SK-N-SH treated with all-trans-retinoic acid at 6 μM for 48 hours (cell line): ENCODE measurements around the gene CTSA.

Experiments
- ATAC-seq: fragments of 200-7000 bp; cut with Tn5 transposase; 3 replicates; pipeline ENCODE4 v1.9.1; 2020; ENCODE audit warnings: mild to moderate bottlenecking, moderate library complexity
- BACH2 ChIP-seq: fragments of 250-450 bp; sonication (Bioruptor Pico); IDR thresholded peaks from 2 replicates; pipeline ENCODE4 v1.9.0; 2021; ENCODE audit warnings: mild to moderate bottlenecking, borderline replicate concordance
- CSDC2 ChIP-seq: fragments of 250-450 bp; sonication (Bioruptor Pico); IDR thresholded peaks from 2 replicates; pipeline ENCODE4 v1.5.0; 2020; ENCODE audit warnings: mild to moderate bottlenecking, moderate library complexity
- CSRNP3 ChIP-seq: fragments of 250-450 bp; sonication (Bioruptor Pico); IDR thresholded peaks from 2 replicates; pipeline ENCODE4 v1.5.1; 2021; ENCODE audit warnings: mild to moderate bottlenecking, moderate library complexity
- ESRRG ChIP-seq: fragments of 250-450 bp; sonication (Bioruptor Pico); IDR thresholded peaks from 2 replicates; pipeline ENCODE4 v1.6.1; 2021; ENCODE audit warnings: mild to moderate bottlenecking
- GLIS3 ChIP-seq: fragments of 250-450 bp; sonication (Bioruptor Pico); IDR thresholded peaks from 2 replicates; pipeline ENCODE4 v1.5.0; 2020; ENCODE audit warnings: mild to moderate bottlenecking, moderate library complexity
- ISL1 ChIP-seq: fragments of 250-450 bp; sonication (Bioruptor Pico); IDR thresholded peaks from 2 replicates; pipeline ENCODE4 v2.1.2; 2022; ENCODE audit warnings: mild to moderate bottlenecking, moderate library complexity
- OSR1 ChIP-seq: fragments of 250-450 bp; sonication (Bioruptor Pico); IDR thresholded peaks from 2 replicates; pipeline ENCODE4 v1.8.0; 2022; ENCODE audit warnings: moderate library complexity, mild to moderate bottlenecking, inconsistent platforms
- PATZ1 ChIP-seq: fragments of 250-450 bp; sonication (Bioruptor Pico); IDR thresholded peaks from 2 replicates; pipeline ENCODE4 v1.8.0; 2020; ENCODE audit warnings: mild to moderate bottlenecking, moderate library complexity, borderline replicate concordance
- PPARA ChIP-seq: fragments of 250-450 bp; sonication (Bioruptor Pico); IDR thresholded peaks from 2 replicates; pipeline ENCODE4 v1.5.0; 2020; ENCODE audit warnings: mild to moderate bottlenecking, borderline replicate concordance
- RARB ChIP-seq: fragments of 250-450 bp; sonication (Bioruptor Pico); IDR thresholded peaks from 2 replicates; pipeline ENCODE4 v1.8.0; 2021; ENCODE audit warnings: mild to moderate bottlenecking, moderate library complexity
- SNAI2 ChIP-seq: fragments of 250-450 bp; sonication (Bioruptor Pico); IDR thresholded peaks from 2 replicates; pipeline ENCODE4 v1.5.0; 2020; ENCODE audit warnings: mild to moderate bottlenecking, moderate library complexity
- TCF4 ChIP-seq: fragments of 250-450 bp; sonication (Bioruptor Pico); IDR thresholded peaks from 2 replicates; pipeline ENCODE4 v1.8.0; 2021; ENCODE audit warnings: mild to moderate bottlenecking, moderate library complexity, borderline replicate concordance
- ZC3H10 ChIP-seq: fragments of 250-450 bp; sonication (Bioruptor Pico); IDR thresholded peaks from 2 replicates; pipeline ENCODE4 v1.5.1; 2021; ENCODE audit warnings: mild to moderate bottlenecking, moderate library complexity
- ZFP3 ChIP-seq: fragments of 250-450 bp; sonication (Bioruptor Pico); IDR thresholded peaks from 2 replicates; pipeline ENCODE4 v1.5.0; 2020; ENCODE audit warnings: mild to moderate bottlenecking, moderate library complexity
- ZFP30 ChIP-seq: fragments of 450-650 bp; formaldehyde crosslinking; IDR thresholded peaks from 2 replicates; pipeline ENCODE4 v1.5.0; 2022; ENCODE audit warnings: mild to moderate bottlenecking, moderate library complexity
- ZNF70 ChIP-seq: fragments of 450-650 bp; formaldehyde crosslinking; IDR thresholded peaks from 2 replicates; pipeline ENCODE4 v1.5.0; 2020; ENCODE audit warnings: mild to moderate bottlenecking, moderate library complexity
- ZNF8 ChIP-seq: fragments of 450-650 bp; formaldehyde crosslinking; IDR thresholded peaks from 2 replicates; pipeline ENCODE4 v1.5.0; 2020; ENCODE audit warnings: mild to moderate bottlenecking, moderate library complexity
- TF ChIP-seq, protein P1 (sequence below): fragments of 250-450 bp; sonication (Bioruptor Pico); IDR thresholded peaks from 2 replicates; pipeline ENCODE4 v1.5.0; 2020; ENCODE audit warnings: mild to moderate bottlenecking, moderate library complexity
- TF ChIP-seq, protein P2 (sequence below): fragments of 250-450 bp; sonication (Bioruptor Pico); IDR thresholded peaks from 2 replicates; pipeline ENCODE4 v1.5.1; 2020; ENCODE audit warnings: low read depth, mild to moderate bottlenecking, moderate library complexity

Gene CTSA

DNA sequence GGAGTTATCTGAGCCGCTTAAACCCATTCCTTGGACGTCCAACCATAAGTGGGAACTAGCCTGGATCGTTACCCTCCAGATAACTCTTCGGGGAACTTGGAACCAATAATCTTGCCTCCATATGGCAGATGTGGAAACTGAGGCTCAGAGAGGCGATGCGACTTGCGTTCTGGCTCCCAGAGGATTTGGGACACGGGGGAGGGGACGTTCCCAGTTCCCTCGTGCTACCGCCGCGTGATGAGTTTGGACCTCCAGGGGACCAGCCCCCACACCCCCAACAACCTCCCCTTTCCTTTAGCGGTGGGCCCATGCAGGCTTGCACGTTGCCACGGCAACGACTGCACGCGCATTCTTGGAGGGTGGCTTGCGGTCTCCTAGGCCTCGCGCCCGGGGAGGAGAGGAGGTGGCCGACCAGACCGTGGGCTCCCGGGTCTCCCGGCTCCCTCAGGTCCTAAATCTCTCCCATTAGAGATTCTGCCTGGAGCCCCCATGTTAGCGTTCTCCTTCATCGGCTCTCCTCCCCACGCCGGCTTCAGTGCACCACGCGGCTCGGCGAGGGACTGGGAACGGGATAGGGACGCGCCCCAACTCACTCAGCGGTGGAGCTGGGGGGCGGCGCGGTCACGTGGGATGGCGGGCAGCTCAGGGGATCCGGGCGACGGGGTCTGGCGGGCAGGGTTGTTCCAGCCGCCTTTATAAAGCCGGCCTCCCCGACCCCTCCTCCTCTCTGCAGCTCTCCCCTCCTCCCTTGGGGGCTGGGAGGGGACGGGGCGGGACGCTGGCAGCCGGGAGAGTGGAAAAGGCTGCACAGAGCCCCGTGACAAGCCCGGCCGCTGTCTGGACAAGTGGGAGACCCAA lies 20.6 kb downstream of the CTSA start, which contains the start of gene PLTP (continued):
- TF ChIP-seq ZFP30 (CRISPR knock-in tag) = no peak

GRCh38 chr20:45912344-45912682 lies 21.2 kb downstream of the CTSA start:
- no peak for TF ChIP-seq PPARA (CRISPR knock-in tag)
- no peak for TF ChIP-seq GLIS3 (CRISPR knock-in tag)
- TF ChIP-seq ZFP3 (CRISPR knock-in tag) = no peak
- no peak for TF ChIP-seq ZNF8 (CRISPR knock-in tag)
- TF ChIP-seq ESRRG (CRISPR knock-in tag) = no peak
- no peak for TF ChIP-seq SNAI2 (CRISPR knock-in tag)
- TF ChIP-seq ZC3H10 (CRISPR knock-in tag) = no peak
- TF ChIP-seq CSRNP3 (CRISPR knock-in tag) = no peak
- no peak for TF ChIP-seq TCF4 (CRISPR knock-in tag)

DNA sequence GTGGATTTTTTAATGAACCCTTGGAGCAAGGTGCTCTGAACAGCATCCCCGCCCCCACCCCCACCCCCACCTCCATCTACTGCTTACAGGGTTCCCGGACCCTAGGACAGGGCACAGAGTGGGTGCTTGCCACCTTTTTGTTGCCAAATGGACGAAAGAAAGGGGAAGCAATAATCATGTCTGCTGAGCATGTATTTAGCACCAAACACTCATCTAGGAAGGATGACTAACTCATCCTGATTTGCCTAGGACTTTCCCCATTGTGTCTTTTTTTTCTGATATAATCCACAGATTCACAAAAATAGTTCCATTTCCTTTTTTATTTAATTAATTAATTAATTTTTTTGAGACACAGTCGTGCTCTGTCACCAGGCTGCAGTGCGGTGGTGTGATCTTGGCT lies 22.0 kb downstream of the CTSA start:
- no peak for TF ChIP-seq ZNF70 (CRISPR knock-in tag)
- no peak for ATAC-seq

More at GRCh38 chr20:45912344-45912682, 21.2 kb downstream of the CTSA start:
- no peak for ATAC-seq

DNA sequence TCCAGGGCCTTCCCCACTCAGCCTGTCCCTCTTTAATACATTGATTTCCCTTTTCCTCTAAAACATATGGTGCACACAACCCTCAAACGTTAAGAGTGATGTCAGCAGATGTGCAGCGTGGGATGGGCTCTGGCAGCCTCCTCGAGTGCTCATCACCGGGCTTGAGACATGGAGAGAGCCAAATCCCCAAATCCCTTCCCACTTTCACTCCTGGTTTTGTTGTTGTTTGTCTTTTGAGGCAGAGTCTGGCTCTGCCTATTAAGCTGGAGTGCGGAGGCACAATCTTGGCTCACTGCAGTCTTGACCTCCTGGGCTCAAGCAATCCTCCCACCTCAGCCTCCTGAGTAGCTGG lies 26.6 kb downstream of the CTSA start:
- TF ChIP-seq OSR1 (CRISPR knock-in tag) = no peak
- TF ChIP-seq ISL1 (CRISPR knock-in tag) = no peak
- no peak for TF ChIP-seq PPARA (CRISPR knock-in tag)
- TF ChIP-seq RARB (CRISPR knock-in tag) = no peak
- TF ChIP-seq BACH2 (CRISPR knock-in tag) = no peak
- no peak for TF ChIP-seq CSDC2 (CRISPR knock-in tag)

DNA sequence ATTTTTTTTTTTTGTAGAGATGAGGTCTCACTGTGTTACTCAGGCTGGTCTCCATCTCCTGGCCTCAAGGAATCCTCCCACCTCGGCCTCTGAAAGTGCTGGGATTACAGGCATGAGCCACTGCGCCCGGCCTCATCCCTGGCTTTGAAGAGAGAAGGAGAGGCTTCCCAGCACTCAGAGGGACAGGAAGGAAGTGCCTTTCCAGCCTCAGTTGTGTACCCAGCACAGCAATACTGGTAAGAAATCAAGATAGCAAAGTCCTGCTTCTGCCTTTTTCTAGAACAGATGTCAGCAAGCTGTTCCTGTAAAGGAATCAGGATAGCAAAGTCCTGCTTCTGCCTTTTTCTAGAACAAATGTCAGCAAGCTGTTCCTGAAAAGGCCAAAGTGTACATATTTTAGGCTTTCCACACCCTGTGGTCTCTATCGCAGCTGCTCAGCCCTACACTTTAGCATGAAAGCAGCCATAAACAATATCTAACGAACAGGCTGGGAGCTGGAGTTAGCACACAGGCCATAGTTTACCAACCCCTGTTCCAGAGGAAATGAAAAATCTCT lies 27.1 kb downstream of the CTSA start:
- no peak for ATAC-seq

More for the DNA sequence above, 26.6 kb downstream of the CTSA start:
- ATAC-seq = no peak

More for the DNA sequence above, 27.1 kb downstream of the CTSA start:
- TF ChIP-seq, protein P1, sequence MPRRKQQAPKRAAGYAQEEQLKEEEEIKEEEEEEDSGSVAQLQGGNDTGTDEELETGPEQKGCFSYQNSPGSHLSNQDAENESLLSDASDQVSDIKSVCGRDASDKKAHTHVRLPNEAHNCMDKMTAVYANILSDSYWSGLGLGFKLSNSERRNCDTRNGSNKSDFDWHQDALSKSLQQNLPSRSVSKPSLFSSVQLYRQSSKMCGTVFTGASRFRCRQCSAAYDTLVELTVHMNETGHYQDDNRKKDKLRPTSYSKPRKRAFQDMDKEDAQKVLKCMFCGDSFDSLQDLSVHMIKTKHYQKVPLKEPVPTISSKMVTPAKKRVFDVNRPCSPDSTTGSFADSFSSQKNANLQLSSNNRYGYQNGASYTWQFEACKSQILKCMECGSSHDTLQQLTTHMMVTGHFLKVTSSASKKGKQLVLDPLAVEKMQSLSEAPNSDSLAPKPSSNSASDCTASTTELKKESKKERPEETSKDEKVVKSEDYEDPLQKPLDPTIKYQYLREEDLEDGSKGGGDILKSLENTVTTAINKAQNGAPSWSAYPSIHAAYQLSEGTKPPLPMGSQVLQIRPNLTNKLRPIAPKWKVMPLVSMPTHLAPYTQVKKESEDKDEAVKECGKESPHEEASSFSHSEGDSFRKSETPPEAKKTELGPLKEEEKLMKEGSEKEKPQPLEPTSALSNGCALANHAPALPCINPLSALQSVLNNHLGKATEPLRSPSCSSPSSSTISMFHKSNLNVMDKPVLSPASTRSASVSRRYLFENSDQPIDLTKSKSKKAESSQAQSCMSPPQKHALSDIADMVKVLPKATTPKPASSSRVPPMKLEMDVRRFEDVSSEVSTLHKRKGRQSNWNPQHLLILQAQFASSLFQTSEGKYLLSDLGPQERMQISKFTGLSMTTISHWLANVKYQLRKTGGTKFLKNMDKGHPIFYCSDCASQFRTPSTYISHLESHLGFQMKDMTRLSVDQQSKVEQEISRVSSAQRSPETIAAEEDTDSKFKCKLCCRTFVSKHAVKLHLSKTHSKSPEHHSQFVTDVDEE = no peak
- TF ChIP-seq ZNF8 (CRISPR knock-in tag) (no peak), BACH2 (CRISPR knock-in tag) (no peak), ZNF70 (CRISPR knock-in tag) (no peak), PATZ1 (CRISPR knock-in tag) (no peak), ISL1 (CRISPR knock-in tag) (no peak)
- TF ChIP-seq, protein P2, sequence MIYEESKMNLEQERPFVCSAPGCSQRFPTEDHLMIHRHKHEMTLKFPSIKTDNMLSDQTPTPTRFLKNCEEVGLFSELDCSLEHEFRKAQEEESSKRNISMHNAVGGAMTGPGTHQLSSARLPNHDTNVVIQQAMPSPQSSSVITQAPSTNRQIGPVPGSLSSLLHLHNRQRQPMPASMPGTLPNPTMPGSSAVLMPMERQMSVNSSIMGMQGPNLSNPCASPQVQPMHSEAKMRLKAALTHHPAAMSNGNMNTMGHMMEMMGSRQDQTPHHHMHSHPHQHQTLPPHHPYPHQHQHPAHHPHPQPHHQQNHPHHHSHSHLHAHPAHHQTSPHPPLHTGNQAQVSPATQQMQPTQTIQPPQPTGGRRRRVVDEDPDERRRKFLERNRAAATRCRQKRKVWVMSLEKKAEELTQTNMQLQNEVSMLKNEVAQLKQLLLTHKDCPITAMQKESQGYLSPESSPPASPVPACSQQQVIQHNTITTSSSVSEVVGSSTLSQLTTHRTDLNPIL (CRISPR knock-in tag) = no peak
